ENCODE data around the gene AOPEP. TPM values are rescaled to one million over a fixed set of nuclear protein-coding genes. Genes with fewer than 3 reads are reported as not detected.
A peak's percentile ranks its signal among the peaks of the same experiment; 100 is the strongest.

AOPEP gene
- total and polyA plus RNA-seq, 11 donors: 105 to 310 (median 185) TPM

DNA sequence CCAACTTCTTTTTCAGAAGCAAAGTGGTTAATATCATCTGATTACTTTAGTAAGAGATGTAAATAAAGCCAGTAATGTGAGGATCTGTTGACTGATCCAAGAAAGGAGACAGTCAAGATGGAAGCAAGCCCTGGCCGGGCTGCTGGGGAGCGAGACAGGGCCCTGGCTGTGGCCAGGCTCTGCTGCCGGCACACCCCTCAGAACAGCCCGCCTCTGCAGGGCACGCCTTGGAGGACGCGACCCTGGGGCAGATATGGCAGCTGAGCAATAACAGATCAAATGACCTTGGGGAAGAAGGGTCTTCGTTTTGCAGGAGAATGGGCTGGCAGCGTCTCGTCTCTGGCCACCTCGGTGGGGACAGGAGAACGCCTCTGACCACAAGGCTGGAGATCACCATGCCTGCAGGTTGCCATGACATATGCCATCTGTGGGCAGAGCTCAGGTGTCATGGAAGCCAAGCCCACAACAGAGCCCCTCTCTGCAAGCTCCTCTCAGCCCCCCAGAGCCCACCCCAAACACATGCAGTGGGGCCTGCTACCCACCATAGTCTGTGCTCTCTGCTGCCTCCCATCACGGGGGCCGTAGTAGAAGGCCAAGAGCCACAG lies 384.5 kb downstream of the AOPEP start:
- peaks cover 0 to 78% (median 46%) of the 10 kb centered on the region in 9 donors for H3K36me3 ChIP-seq

GRCh38 chr9:95111716-95112115 lies 385.2 kb downstream of the AOPEP start:
- Histone ChIP-seq H3K27ac (no peak overlapping the region), H3K4me3 (no peak overlapping the region), H3K27me3 (no peaks in the 10 kb centered on the region), H3K9me3 (no peaks in the 10 kb centered on the region), H3K36me3 (peaks cover 0 to 73% (median 45%) of the 10 kb centered on the region in 9 donors), H3K4me1 (peaks cover 0 to 25% (median 6%) of the 10 kb centered on the region in 12 donors)
- TF ChIP-seq POLR2A (IDR thresholded peaks at IDR 0.05): no peak
- WGBS, 4 donors: 90 to 95% (median 95%) methylated on average over 11 of the region's 11 CpGs
- intact Hi-C loops (cut with DNase I): no loop called here
- DNase-seq (no peak), ATAC-seq (no peak)

More for the DNA sequence above, 384.5 kb downstream of the AOPEP start:
- Histone ChIP-seq H3K27ac (no peak overlapping the region), H3K4me3 (no peak overlapping the region), H3K9me3 (no peaks in the 10 kb centered on the region), H3K4me1 (peaks cover 0 to 18% (median under 1%) of the 10 kb centered on the region in 12 donors), H3K27me3 (no peaks in the 10 kb centered on the region)
- ATAC-seq (peak in 3 of 4 donors; percentile 4 to 6 (median 5)), DNase-seq (no peak)
- intact Hi-C loops (cut with DNase I): no loop called here
- 75 to 89% (median 85%) methylated on average over 14 of the region's 14 CpGs for WGBS, 4 donors
- TF ChIP-seq POLR2A (IDR thresholded peaks at IDR 0.05) (no peak), CTCF (IDR thresholded peaks at IDR 0.05) (no peak)

DNA sequence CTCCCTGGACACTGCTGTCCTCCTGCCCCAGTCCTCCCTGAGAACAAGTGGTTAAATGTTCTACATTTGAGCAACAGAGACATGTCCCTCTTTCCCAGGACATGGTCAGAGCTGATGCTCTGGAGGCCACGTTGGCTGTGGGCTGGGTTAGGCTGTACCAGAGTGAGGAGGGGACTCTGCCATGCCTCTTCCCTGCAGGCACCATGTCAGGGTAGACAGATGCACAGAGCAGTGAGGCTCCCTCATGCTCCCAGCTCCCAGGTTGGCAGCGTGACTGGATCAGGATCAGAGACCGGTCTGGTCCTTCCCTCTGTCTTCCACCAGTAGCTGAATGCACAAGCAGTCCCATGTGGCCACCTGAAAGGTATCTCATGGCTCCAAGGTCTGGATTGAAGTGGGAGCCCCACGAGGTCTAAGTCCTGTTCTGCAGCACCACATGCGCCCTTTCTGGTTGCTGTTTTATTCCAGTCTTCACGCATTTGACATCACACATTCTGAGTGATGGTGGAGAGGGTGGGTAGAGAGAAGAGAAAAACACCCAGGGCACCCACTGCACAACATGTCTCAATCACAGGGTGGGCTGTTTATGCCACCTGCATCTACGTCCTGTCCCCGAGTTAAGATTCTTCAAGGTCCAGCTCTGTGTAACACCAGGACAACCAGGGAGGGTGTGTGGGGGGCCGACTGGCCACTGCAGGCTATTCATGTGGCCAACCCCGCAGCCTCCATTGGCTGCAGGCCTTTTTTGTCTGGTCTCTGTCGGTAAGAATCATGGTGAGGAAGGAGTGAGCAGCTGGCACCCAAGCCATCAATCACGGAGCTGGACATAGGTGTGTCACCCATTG lies 386.2 kb downstream of the AOPEP start:
- Histone ChIP-seq H3K9me3 (no peaks in the 10 kb centered on the region), H3K36me3 (peaks cover 0 to 63% (median 37%) of the 10 kb centered on the region in 9 donors), H3K4me3 (no peak overlapping the region), H3K27ac (no peak overlapping the region), H3K27me3 (no peaks in the 10 kb centered on the region), H3K4me1 (peaks cover 0 to 32% (median 6%) of the 10 kb centered on the region in 12 donors)
- ATAC-seq (no peak), DNase-seq (no peak)
- WGBS, 4 donors: 91 to 93% (median 91%) methylated on average over 12 of the region's 12 CpGs
- intact Hi-C loops (cut with DNase I): no loop called here
- TF ChIP-seq CTCF (IDR thresholded peaks at IDR 0.05) (no peak), POLR2A (IDR thresholded peaks at IDR 0.05) (no peak)

GRCh38 chr9:95115104-95115503 lies 388.6 kb downstream of the AOPEP start:
- Histone ChIP-seq H3K4me1 (peaks cover 0 to 21% (median 5%) of the 10 kb centered on the region in 12 donors), H3K27me3 (no peaks in the 10 kb centered on the region), H3K9me3 (no peaks in the 10 kb centered on the region), H3K4me3 (no peak overlapping the region), H3K36me3 (peaks cover 0 to 39% (median 25%) of the 10 kb centered on the region in 9 donors), H3K27ac (no peak overlapping the region)
- WGBS, 4 donors: 94 to 98% (median 96%) methylated on average over 6 of the region's 6 CpGs
- TF ChIP-seq POLR2A (IDR thresholded peaks at IDR 0.05) (no peak), CTCF (IDR thresholded peaks at IDR 0.05) (no peak)
- intact Hi-C loops (cut with DNase I): no loop called here
- DNase-seq: no peak
- ATAC-seq: no peak

Measured in heart left ventricle (tissue), 16 donors.